G401 (cell line): ENCODE data around the gene MOB3A. TPM values are rescaled to one million over a fixed set of nuclear protein-coding genes. Genes with fewer than 3 reads are reported as not detected.
A peak's percentile ranks its signal among the peaks of the same experiment; 100 is the strongest.
"Not testable (repeated sequence)": the region's sequence is repeated elsewhere in the genome, so short reads cannot be mapped to it uniquely, and the experiment has no call there.

Source experiments
- DNase-seq: peaks from one replicate; pipeline ENCODE4 v3.0.0-alpha.2; 2015; ENCODE audit warnings: low spot score
- in situ Hi-C: cut with HindIII; loops from 2 replicates; pipeline ENCODE4 v1.10.0; 2016; ENCODE audit warnings: low sequenced_read_pairs, mixed read lengths
- total RNA-seq: library from RNA; depleted of rRNA; stranded (reverse); fragments of >200 nt; shearing (Covaris generic); gene quantifications from 2 replicates; pipeline ENCODE4 v1.2.3, GENCODE V29; 2014; rRNA removed

The MOB3A gene
- total RNA-seq = 20.6 and 29.0 TPM in 2 replicates

DNA sequence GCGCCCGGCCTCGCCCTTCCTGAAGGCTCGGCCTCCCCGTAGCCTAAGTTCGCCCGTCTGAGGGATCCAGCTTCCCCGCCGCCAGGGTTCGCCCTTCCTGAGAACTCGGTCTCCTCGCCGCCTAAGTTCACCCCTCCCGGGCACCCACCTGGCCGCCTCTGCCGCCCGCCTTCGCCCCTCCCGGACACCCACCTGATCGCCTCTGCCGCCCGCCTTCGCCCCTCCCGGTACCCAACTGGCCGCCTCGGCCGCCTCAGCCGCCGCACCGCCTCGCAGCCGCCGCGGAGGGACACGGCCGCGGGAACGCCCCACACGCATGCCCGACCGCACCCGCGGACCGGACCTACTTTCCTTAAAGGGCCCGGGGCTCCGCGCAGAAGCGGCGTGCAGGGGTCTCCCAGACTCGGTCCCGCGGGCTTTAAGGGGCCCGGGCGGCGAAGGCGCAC is at the start of gene MOB3A:
Gene MOB3A, minus strand, starts transcription at position 293 of the 446 bp plus-strand sequence. CDS start 17,766 bp downstream, outside the sequence.
- DNase-seq = no peak
- in situ Hi-C loops = no loop called here

DNA sequence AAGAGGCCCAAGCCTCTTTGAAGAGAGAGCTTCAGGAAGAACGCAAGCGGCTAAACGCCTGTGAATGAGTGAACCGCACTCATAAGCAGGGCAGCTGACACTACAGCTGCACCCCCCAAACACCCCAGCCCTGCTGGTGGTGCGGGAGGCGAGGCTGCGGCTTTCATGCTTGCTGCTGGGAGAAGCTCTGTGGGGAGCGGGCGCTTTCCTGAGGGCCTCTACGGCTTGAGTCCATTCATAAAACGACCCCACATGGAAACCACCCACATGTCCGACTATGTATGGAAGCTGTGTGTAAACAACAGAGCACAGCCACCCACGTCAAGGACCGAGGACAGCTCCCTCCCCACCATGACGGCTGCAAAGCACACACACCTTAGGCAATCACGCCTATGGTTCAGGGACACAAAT is 49.7 kb upstream of the MOB3A start:
- in situ Hi-C loops = no loop called here
- DNase-seq = no peak

- no peak for DNase-seq
- in situ Hi-C loops = no loop called here
Measured at GRCh38 chr19:2144190-2144589, 48.1 kb upstream of the MOB3A start.

DNA sequence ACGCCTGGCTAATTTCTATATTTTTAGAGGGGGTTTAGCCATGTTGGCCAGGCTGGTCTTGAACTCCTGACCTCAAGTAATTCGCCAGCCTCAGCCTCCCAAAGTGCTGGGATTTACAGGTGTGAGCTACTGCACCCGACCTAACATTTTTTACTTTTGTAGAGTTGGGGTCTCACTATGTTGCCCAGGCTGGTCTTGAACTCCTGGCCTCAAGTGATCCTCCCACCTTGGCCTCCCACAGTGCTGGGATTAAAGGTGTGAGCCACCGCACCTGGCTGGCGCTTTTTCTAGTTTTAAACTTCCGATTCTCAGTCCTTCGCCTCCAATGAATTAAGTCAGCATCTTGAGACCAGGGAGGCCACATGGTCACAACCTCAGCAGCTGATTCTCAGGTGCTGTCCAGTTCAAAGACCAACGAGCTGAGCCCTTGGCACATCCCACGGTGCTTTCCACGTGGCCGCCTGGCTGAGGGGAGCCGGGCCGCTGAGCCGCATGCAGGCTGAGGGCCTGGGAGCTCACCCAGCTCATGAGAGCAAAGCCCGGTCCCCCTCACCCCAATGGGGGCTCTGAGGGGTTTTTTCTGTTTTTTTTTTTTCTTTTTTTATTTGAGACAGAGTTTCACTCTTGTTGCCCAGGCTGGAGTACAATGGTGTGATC is 46.2 kb upstream of the MOB3A start:
- DNase-seq = no peak
- in situ Hi-C loops = no loop called here

DNA sequence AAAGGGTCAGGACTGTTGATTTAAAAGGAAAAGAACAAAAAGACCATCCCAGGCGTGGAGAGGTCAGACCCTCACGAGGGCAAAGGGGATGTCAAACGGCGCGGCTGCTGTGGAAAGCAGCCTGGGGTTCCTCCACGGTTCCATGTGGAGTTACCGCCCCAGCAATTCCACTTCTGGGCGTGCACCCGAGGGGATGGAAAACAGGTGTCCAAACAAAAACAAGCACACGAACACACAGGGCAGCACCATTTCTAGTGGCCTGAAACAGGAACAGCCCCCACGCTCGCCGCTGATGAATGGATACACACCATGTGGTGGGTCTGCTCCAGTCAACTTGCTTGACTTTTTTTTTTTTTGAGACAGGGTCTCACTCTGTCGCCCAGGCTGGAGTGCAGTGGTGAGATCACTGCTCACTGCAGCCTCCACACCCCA is 44.0 kb upstream of the MOB3A start:
- DNase-seq = no peak
- in situ Hi-C loops = no loop called here

DNA sequence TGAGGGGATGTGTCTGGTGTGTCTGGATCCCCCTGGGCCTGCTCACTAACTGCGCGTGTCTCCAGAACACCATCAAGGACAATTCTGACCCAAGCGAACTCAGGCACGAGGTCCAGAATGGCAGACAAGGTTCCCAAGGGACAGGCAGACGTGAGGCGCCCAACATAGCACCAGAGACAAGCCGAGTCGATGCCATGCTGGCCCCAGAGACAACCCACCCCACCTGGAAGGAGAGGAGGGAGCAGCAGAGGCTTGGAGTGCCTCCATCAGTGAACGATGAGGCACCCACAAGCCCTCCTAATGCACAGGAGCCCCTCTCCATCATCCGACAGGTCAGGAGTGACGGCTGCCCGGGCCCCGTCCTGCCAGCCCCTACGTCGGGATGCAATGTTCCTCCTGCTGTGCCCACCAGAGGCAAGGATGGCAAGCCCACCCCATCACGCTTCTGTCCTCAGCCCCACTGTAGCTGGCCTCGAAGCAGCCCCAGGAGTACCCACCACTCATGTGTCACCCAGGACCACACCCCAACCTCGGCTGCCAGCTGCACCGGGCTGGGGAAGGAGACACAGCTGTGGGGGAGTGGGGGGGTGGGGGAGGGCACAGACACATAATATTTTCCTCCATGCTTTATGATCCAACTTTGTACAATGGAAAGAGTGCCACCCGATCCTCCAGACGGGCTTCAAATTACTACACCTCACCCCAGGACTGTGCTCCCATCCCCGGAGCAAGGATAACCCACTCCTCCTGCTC is 43.4 kb upstream of the MOB3A start:
- DNase-seq = no peak
- in situ Hi-C loops = no loop called here

DNA sequence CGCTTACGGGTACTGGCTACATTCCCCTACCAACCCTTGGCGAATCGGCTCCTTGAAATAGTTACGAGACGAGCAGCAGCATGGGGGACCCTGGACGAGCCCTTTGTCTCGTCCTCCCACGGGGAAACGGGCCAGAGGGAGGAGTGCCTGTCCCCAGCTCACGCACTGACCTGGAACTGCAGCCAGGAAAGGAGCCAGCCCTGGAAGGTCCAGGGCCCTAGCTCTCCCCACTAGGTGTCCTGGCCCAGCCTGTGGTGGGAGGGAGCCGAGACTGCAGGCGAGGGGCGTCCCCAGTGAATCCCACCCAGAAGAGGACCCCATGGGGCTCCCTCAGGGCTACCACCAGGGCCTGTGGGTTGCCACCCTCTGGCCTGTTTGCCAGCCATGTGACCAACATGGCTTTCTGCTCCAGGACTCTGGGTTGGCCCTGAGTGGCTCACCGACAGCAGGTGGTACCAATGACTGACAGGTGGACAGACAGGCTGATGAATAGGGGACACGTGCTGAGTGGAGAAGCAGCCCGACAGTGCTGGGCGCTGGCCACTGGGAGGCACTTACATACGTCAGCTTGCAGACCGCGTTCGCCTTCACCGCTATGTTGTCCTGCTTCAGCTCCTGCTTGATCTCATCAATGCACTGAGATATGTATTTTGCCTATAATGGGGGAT is 42.1 kb upstream of the MOB3A start:
- in situ Hi-C loops = no loop called here
- peak; percentile 53 for DNase-seq

DNA sequence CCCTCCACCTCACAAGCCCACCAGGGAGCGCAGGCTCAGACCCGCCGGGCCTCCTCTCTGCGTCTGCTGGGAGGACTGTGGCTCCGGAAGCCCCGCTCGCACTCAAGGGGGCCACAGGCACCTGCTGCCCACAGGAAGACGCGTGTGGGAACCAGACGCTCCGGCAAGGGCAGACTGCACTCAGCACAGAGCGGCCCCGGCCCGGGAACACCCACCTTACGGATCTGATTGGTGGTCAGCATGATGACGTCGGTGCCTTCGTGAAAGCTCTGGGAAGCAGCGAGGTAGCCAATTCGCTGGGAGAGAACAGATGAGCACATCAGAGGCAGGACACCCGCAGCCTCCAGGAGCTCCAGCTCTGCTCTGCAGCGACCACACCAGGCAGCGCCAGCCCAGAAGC is 40.7 kb upstream of the MOB3A start:
- peak; percentile 36 for DNase-seq

DNA sequence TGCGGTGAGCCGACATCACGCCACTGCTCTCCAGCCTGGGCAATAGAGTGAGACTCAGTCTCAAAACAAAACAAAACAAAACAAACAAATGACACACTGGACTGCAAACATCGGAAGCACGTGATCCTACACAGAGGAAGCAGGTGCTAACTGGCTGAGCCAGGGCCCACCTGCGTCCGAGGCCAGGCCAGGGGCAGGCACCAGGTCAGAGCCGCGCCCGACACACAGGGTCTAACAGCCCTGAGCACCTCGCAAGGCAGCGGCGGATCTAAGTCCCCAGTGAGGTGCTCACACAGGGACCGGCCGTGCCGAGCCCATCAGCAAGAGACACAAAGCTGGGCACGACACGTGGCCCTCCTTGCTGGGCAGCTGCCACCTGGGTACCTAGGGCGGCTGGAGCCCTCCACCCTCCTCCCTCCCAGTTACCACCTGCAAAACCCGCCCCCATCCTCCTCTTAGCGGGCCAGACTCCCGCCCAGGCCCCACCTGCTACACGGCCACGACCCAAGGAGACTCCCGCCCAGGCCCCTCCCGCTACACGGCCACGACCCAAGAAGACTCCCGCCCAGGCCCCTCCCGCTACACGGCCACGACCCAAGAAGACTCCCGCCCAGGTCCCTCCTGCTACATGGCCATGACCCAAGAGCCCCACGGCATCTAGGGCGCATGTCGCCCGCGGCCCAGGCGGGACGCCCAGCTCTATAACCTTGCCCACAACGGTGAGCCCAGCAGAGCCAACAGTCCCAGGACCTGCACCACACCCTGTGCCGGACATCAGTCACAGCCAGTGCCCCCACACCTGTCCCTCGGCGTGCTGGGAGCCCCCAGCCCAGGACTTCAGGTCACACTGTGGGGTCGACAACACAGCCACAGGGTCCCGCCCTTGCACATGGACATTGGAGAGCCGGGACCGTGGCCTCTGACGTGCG is 39.6 kb upstream of the MOB3A start:
- DNase-seq = no peak
- in situ Hi-C loops = no loop called here

More for the DNA sequence above, 40.7 kb upstream of the MOB3A start:
- in situ Hi-C loops = no loop called here

GRCh38 chr19:2132731-2133490 is 36.8 kb upstream of the MOB3A start:
- DNase-seq = no peak
- in situ Hi-C loops = no loop called here

- in situ Hi-C loops = no loop called here
- no peak for DNase-seq
Measured at GRCh38 chr19:2132191-2132590, 36.1 kb upstream of the MOB3A start.

- in situ Hi-C loops, DNase-seq: not testable (repeated sequence)
Measured at GRCh38 chr19:2131012-2131975, 35.2 kb upstream of the MOB3A start.

- no peak for DNase-seq
- in situ Hi-C loops = no loop called here
Measured at GRCh38 chr19:2129892-2130770, 34.0 kb upstream of the MOB3A start.

DNA sequence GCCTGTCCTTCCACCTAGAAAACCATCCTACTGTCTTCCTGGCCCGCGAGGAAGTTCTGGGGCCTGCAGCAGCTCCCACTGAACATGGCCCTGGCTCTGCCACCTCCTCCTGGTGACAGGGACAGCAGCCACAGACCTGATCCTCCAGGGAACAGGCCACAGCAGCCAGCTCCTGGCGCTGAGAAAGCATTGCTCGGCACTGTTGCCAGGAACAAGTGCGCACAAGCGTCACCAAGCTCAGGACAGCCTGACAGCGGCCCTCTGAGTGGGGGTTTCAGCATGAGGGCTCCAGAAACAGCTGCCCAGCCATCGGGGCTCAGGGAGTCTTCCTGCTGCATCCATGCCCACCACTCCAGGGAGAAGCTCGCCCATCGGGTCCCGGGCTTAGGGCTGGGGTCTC is 33.4 kb upstream of the MOB3A start:
- DNase-seq = no peak

DNA sequence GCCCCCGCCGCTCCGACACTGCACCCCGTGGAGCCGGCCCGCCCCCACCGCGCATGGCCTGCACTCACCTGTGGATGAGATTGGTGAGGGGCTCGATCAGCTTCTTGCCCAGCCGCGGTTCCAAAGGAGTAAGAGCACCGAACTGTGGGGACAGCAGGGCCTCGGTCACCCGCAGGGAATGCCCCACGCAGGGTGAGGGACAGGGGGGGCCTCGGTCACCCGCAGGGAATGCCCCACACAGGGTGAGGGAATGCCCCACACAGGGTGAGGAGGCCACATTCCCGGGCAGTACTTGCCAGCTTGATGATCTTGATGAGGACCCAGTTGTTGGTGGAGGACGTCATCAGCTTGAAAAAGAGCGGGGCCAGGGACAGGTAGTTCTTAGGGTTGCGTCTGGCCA is 32.9 kb upstream of the MOB3A start:
- no peak for DNase-seq
- in situ Hi-C loops = no loop called here

More for the DNA sequence above, 33.4 kb upstream of the MOB3A start:
- in situ Hi-C loops = no loop called here

DNA sequence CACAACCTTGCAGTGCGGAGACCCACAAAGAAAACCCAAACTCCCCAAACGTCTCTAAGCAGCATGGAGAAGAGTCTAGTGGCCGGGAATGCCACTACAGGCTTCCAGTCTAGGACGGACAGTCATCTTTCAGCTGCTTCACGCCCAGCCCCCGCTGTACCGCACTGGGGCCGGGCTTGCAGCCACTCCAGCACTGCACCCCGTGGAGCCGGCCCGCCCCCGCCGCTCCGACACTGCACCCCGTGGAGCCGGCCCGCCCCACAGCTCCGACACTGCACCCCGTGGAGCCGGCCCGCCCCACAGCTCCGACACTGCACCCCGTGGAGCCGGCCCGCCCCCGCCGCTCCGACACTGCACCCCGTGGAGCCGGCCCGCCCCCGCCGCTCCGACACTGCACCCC is 32.1 kb upstream of the MOB3A start:
- in situ Hi-C loops, DNase-seq: not testable (repeated sequence)
